ENCODE results near the gene ZNF462.

DNA sequence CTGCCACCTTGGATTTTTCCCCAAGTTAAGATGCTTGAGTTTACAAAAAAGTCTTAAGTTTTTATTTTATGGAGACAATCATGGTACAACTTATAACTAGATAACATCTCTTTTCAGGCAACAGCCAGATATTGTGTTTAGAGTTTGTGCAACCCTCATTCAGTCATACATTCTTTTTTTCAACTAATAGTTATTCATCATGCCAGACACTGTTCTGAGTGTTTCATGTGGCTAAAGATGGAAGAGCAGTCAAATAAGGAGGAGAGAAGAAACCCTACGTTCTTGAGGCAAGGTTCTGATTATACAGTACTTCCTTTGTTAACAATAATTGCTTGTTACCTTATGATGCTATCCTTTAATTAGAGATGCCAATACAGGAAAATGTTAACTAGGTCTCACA is 42.1 kb upstream of the ZNF462 start:
- TF ChIP-seq, protein P1, sequence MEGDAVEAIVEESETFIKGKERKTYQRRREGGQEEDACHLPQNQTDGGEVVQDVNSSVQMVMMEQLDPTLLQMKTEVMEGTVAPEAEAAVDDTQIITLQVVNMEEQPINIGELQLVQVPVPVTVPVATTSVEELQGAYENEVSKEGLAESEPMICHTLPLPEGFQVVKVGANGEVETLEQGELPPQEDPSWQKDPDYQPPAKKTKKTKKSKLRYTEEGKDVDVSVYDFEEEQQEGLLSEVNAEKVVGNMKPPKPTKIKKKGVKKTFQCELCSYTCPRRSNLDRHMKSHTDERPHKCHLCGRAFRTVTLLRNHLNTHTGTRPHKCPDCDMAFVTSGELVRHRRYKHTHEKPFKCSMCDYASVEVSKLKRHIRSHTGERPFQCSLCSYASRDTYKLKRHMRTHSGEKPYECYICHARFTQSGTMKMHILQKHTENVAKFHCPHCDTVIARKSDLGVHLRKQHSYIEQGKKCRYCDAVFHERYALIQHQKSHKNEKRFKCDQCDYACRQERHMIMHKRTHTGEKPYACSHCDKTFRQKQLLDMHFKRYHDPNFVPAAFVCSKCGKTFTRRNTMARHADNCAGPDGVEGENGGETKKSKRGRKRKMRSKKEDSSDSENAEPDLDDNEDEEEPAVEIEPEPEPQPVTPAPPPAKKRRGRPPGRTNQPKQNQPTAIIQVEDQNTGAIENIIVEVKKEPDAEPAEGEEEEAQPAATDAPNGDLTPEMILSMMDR (conservative IDR thresholded peaks at IDR 0.05): no peak
- no peak for TF ChIP-seq ZFX (IDR thresholded peaks at IDR 0.05)
